Keratinocyte (primary cell): ENCODE data around the gene NEDD1. TPM values are rescaled to one million over a fixed set of nuclear protein-coding genes. Genes with fewer than 3 reads are reported as not detected.

Experiments
- DNase-seq: peaks from one replicate; pipeline ENCODE4 v3.0.0-alpha.2; 2011; ENCODE audit warnings: low read depth, missing footprints, low spot score
- FAIRE-seq: peaks from 2 replicates; lab custom pipeline; 2011; peaks lifted over from hg19 to GRCh38; lab: Jason Lieb, UNC
- H2AFZ ChIP-seq: 2 replicates; pipeline ENCODE4 v1.6.0; 2012; ENCODE audit warnings: low read length, control low read depth, inconsistent platforms; ENCODE audit not compliant: control insufficient read depth
- H3K27ac ChIP-seq: 2 replicates; pipeline ENCODE4 v1.5.1; 2011; ENCODE audit warnings: low read length; ENCODE audit not compliant: control insufficient read depth, insufficient read depth
- H3K27me3 ChIP-seq: 3 replicates; pipeline ENCODE4 v1.6.0; 2011; ENCODE audit warnings: low read length; ENCODE audit not compliant: control insufficient read depth, insufficient read depth; ENCODE audit errors: extremely low read depth
- H3K36me3 ChIP-seq, 2 experiments: 2 replicates in 1 of 2; 3 replicates in 1 of 2; pipeline ENCODE4 v1.5.1; 2011; ENCODE audit warnings: low read length in 2 of 2, mild to moderate bottlenecking in 1 of 2; ENCODE audit not compliant: control insufficient read depth in 2 of 2, insufficient read depth in 2 of 2; ENCODE audit errors: extremely low read depth in 1 of 2
- H3K4me1 ChIP-seq: 3 replicates; pipeline ENCODE4 v1.5.1; 2011; ENCODE audit warnings: low read length; ENCODE audit not compliant: control insufficient read depth, insufficient read depth; ENCODE audit errors: extremely low read depth
- H3K4me2 ChIP-seq: 3 replicates; pipeline ENCODE4 v1.6.0; 2011; ENCODE audit warnings: low read depth, low read length; ENCODE audit not compliant: control insufficient read depth, insufficient read depth; ENCODE audit errors: extremely low read depth
- H3K4me3 ChIP-seq, 3 experiments: fragments of 200-600 bp in 1 of 3; sonication (generic) in 1 of 3; 2 replicates in 2 of 3; 3 replicates in 1 of 3; pipeline ENCODE4 v1.5.1; 2011 to 2016; ENCODE audit warnings: low read length in 3 of 3, mild to moderate bottlenecking in 3 of 3, control low read depth in 2 of 3, inconsistent platforms in 1 of 3, low read depth in 1 of 3, mixed read lengths in 1 of 3, mixed run types in 1 of 3, moderate library complexity in 1 of 3; ENCODE audit not compliant: control insufficient read depth in 2 of 3, insufficient read depth in 2 of 3; ENCODE audit errors: extremely low read depth in 1 of 3
- H3K79me2 ChIP-seq: 2 replicates; pipeline ENCODE4 v1.6.0; 2012; ENCODE audit warnings: low read length; ENCODE audit not compliant: control insufficient read depth, insufficient read depth
- H3K9ac ChIP-seq: 3 replicates; pipeline ENCODE4 v1.6.0; 2011; ENCODE audit warnings: low read length; ENCODE audit not compliant: control insufficient read depth, insufficient read depth; ENCODE audit errors: extremely low read depth
- H3K9me1 ChIP-seq: 3 replicates; pipeline ENCODE4 v1.6.0; 2011; ENCODE audit warnings: low read length; ENCODE audit not compliant: control insufficient read depth, insufficient read depth; ENCODE audit errors: extremely low read depth
- H3K9me3 ChIP-seq: 2 replicates; pipeline ENCODE4 v1.5.1; 2012; ENCODE audit warnings: low read depth, low read length; ENCODE audit not compliant: control insufficient read depth
- H4K20me1 ChIP-seq: 3 replicates; pipeline ENCODE4 v1.6.0; 2011; ENCODE audit warnings: low read length; ENCODE audit not compliant: control insufficient read depth, insufficient read depth; ENCODE audit errors: extremely low read depth
- CTCF ChIP-seq, 3 experiments: IDR thresholded peaks in 1 of 3; conservative IDR thresholded peaks in 1 of 3; optimal IDR thresholded peaks in 1 of 3; 2 replicates in 2 of 3; 3 replicates in 1 of 3; pipeline versions ENCODE3 to v1.5.1; 2011; ENCODE audit warnings: low read length in 3 of 3, mild to moderate bottlenecking in 3 of 3, moderate library complexity in 2 of 3, control low read depth in 1 of 3, inconsistent platforms in 1 of 3; ENCODE audit not compliant: insufficient read depth in 2 of 3; ENCODE audit errors: extremely low read depth in 1 of 3
- EZH2 ChIP-seq: IDR thresholded peaks from one replicate; pipeline ENCODE4 v1.6.1; 2012; ENCODE audit warnings: inconsistent platforms, mild to moderate bottlenecking, low read length, moderate library complexity
- dilution Hi-C: fragments of 300-500 bp; cut with MboI; formaldehyde crosslinking; loops from one replicate; pipeline ENCODE4 v1.7.0; 2020; ENCODE audit warnings: low sequenced_read_pairs; ENCODE audit not compliant: extremely low pct_ligation_motif_present
- polyA plus RNA-seq, 5 experiments: library from polyadenylated mRNA; depleted of rRNA in 3 of 5; stranded (reverse) in 3 of 5; stranded (forward) in 1 of 5; unstranded in 1 of 5; fragments of >200 nt; gene quantifications; 1 replicate in 1 of 5; 2 replicates in 3 of 5; 3 replicates in 1 of 5; pipeline versions ENCODE4 v1.2.1 to v1.2.3, GENCODE V29; 2011 to 2012; ENCODE audit warnings: missing spikeins in 2 of 5, low read depth in 1 of 5, low replicate concordance in 1 of 5

NEDD1 gene
- polyA plus RNA-seq, 1 donor (not counting 4 experiments of a cell fraction or from before 2014, with no cell fraction given) = 44.4 TPM

GRCh38 chr12:96981911-96982310 lies 74.9 kb downstream of the NEDD1 start:
- Histone ChIP-seq H3K9ac (no peak overlapping the region), H3K79me2 (no peaks in the 10 kb centered on the region), H2AFZ (no peak overlapping the region), H3K27ac (no peak overlapping the region), H3K9me3 (no peaks in the 10 kb centered on the region), H3K4me1 (peaks cover 3% of the 10 kb centered on the region), H3K27me3 (peaks cover 10% of the 10 kb centered on the region), H3K4me3 (no peak overlapping the region), H3K36me3 (no peaks in the 10 kb centered on the region), H4K20me1 (no peaks in the 10 kb centered on the region), H3K9me1 (no peaks in the 10 kb centered on the region), H3K4me2 (no peak overlapping the region)
- dilution Hi-C loops = no loop called here
- DNase-seq (no peak), FAIRE-seq (no peak)
- TF ChIP-seq CTCF (optimal IDR thresholded peaks at IDR 0.05 in 1 of 3, IDR thresholded peaks at IDR 0.05 in 1 of 3, conservative IDR thresholded peaks at IDR 0.05 in 1 of 3; ENCODE audit: extremely low read depth in 1 of 3, insufficient read depth in 2 of 3, low read length in 3 of 3) (no peak), EZH2 (no peak)

GRCh38 chr12:96982671-96983070 lies 75.6 kb downstream of the NEDD1 start:
- H3K27ac ChIP-seq = no peak overlapping the region
- dilution Hi-C loops = no loop called here
- H3K79me2 ChIP-seq = no peaks in the 10 kb centered on the region
- no peak overlapping the region for H3K9ac ChIP-seq
- FAIRE-seq (no peak), DNase-seq (no peak)
- TF ChIP-seq EZH2 = no peak
- no peak for TF ChIP-seq CTCF (optimal IDR thresholded peaks at IDR 0.05 in 1 of 3, IDR thresholded peaks at IDR 0.05 in 1 of 3, conservative IDR thresholded peaks at IDR 0.05 in 1 of 3; ENCODE audit: extremely low read depth in 1 of 3, insufficient read depth in 2 of 3, low read length in 3 of 3)
- no peak overlapping the region for H2AFZ ChIP-seq
- no peak overlapping the region for H3K4me2 ChIP-seq
- peaks cover 3% of the 10 kb centered on the region for H3K4me1 ChIP-seq
- H4K20me1 ChIP-seq = no peaks in the 10 kb centered on the region
- no peaks in the 10 kb centered on the region for H3K36me3 ChIP-seq
- H3K9me1 ChIP-seq = no peaks in the 10 kb centered on the region
- H3K27me3 ChIP-seq = peaks cover 10% of the 10 kb centered on the region
- H3K9me3 ChIP-seq = no peaks in the 10 kb centered on the region
- H3K4me3 ChIP-seq = no peak overlapping the region
